Uterus (tissue), 4 donors: ENCODE measurements around the gene ANKRD40CL. TPM values are rescaled to one million over a fixed set of nuclear protein-coding genes. Genes with fewer than 3 reads are reported as not detected.

Source experiments
- DNase-seq, 2 donors: peaks; one replicate each; pipeline ENCODE4 v3.0.0-alpha.2; 2019 to 2020
- H3K27ac ChIP-seq, 2 donors: fragments of 200-600 bp; sonication (generic); 1 replicate in 1 of 2; 2 replicates in 1 of 2; pipeline ENCODE4 v1.5.1; 2016 to 2018
- H3K27me3 ChIP-seq, 2 donors: fragments of 200-600 bp; sonication (generic); one replicate each; pipeline ENCODE4 v1.5.1; 2018 to 2019; ENCODE audit warnings: control low read depth in 1 of 2
- H3K36me3 ChIP-seq, 2 donors: fragments of 200-600 bp; sonication (generic); one replicate each; pipeline ENCODE4 v1.5.1; 2019; ENCODE audit warnings: control low read depth in 1 of 2
- H3K4me1 ChIP-seq, 2 donors: fragments of 200-600 bp; sonication (generic); one replicate each; pipeline ENCODE4 v1.5.1; 2018 to 2019; ENCODE audit warnings: control low read depth in 1 of 2
- H3K4me3 ChIP-seq, 2 donors: fragments of 200-600 bp; sonication (generic); 1 replicate in 1 of 2; 2 replicates in 1 of 2; pipeline ENCODE4 v1.5.1; 2018 to 2019; ENCODE audit warnings: mild to moderate bottlenecking in 1 of 2
- H3K9me3 ChIP-seq, 2 donors: fragments of 200-600 bp; sonication (generic); one replicate each; pipeline ENCODE4 v1.5.1; 2019; ENCODE audit warnings: control low read depth in 1 of 2
- CTCF ChIP-seq, 4 experiments: fragments of 200-600 bp in 2 of 4; fragments of 450-650 bp in 2 of 4; sonication (generic) in 2 of 4; IDR thresholded peaks; one replicate each; pipeline ENCODE4 v1.5.1; 2016 to 2019; ENCODE audit warnings: antibody characterized with exemption in 4 of 4, mild to moderate bottlenecking in 2 of 4, moderate library complexity in 1 of 4
- POLR2A ChIP-seq, 2 donors: fragments of 450-650 bp; IDR thresholded peaks; one replicate each; pipeline ENCODE4 v1.6.1; 2016; ENCODE audit warnings: antibody characterized with exemption in 2 of 2, mild to moderate bottlenecking in 1 of 2, moderate library complexity in 1 of 2
- intact Hi-C: fragments of 100-400 bp; cut with DNase I; formaldehyde crosslinking; loops from one replicate; pipeline ENCODE4 v1.15.1; 2023; ENCODE audit warnings: low total_unique reads
- total RNA-seq, 4 donors: library from RNA; depleted of rRNA in 3 of 4; stranded (reverse); fragments of >200 nt in 3 of 4; gene quantifications; one replicate each; pipeline versions ENCODE4 v1.1.0 to v1.2.4, GENCODE V29; 2014 to 2023
- donor health status: DM: yes; HTN: yes; CAD: no.

The ANKRD40CL gene
- total RNA-seq, 4 donors from 2014 or later = not detected

GRCh38 chr17:50783193-50783660 lies 15.9 kb upstream of the ANKRD40CL start:
- H3K4me3 ChIP-seq = no peak overlapping the region
- no peaks in the 10 kb centered on the region for H3K9me3 ChIP-seq
- H3K36me3 ChIP-seq = no peaks in the 10 kb centered on the region
- H3K27ac ChIP-seq = no peak overlapping the region
- TF ChIP-seq POLR2A (IDR thresholded peaks at IDR 0.05) (peak in 1 of 2 donors; percentile 14), CTCF (IDR thresholded peaks at IDR 0.05) (peak; percentile 94 to 99 (median 98))
- H3K27me3 ChIP-seq = no peaks in the 10 kb centered on the region
- H3K4me1 ChIP-seq = no peaks in the 10 kb centered on the region
- intact Hi-C loops = loop anchor here (10.0 kb wide), 1 partner anchor 62 kb away; no protein-coding TSS in a partner anchor
- DNase-seq = peak; percentile 78 to 82

GRCh38 chr17:50781167-50781566 lies 13.8 kb upstream of the ANKRD40CL start:
- Histone ChIP-seq H3K9me3 (no peaks in the 10 kb centered on the region), H3K27me3 (no peaks in the 10 kb centered on the region), H3K4me3 (peak overlapping the region in 1 of 2 donors; percentile 4), H3K36me3 (no peaks in the 10 kb centered on the region), H3K4me1 (no peaks in the 10 kb centered on the region), H3K27ac (no peak overlapping the region)
- intact Hi-C loops = loop anchor here (10.0 kb wide), 1 partner anchor 64 kb away; no protein-coding TSS in a partner anchor
- TF ChIP-seq CTCF (IDR thresholded peaks at IDR 0.05) (no peak), POLR2A (IDR thresholded peaks at IDR 0.05) (no peak)
- DNase-seq = no peak

GRCh38 chr17:50779747-50780353 lies 12.5 kb upstream of the ANKRD40CL start:
- no peaks in the 10 kb centered on the region for H3K36me3 ChIP-seq
- no peaks in the 10 kb centered on the region for H3K4me1 ChIP-seq
- no peak for DNase-seq
- no peaks in the 10 kb centered on the region for H3K27me3 ChIP-seq
- intact Hi-C loops = loop anchor here (10.0 kb wide), 1 partner anchor 65 kb away; no protein-coding TSS in a partner anchor
- no peak overlapping the region for H3K4me3 ChIP-seq
- TF ChIP-seq CTCF (IDR thresholded peaks at IDR 0.05) (no peak), POLR2A (IDR thresholded peaks at IDR 0.05) (no peak)
- H3K9me3 ChIP-seq = no peaks in the 10 kb centered on the region
- H3K27ac ChIP-seq = no peak overlapping the region

- intact Hi-C loops = no loop called here
- no peaks in the 10 kb centered on the region for H3K36me3 ChIP-seq
- TF ChIP-seq CTCF (IDR thresholded peaks at IDR 0.05) = no peak
- TF ChIP-seq POLR2A (IDR thresholded peaks at IDR 0.05) = no peak
- DNase-seq = no peak
- H3K9me3 ChIP-seq = no peaks in the 10 kb centered on the region
- no peak overlapping the region for H3K4me3 ChIP-seq
- H3K27ac ChIP-seq = no peak overlapping the region
- H3K27me3 ChIP-seq = no peaks in the 10 kb centered on the region
- no peaks in the 10 kb centered on the region for H3K4me1 ChIP-seq
Measured at GRCh38 chr17:50778988-50779387, 11.7 kb upstream of the ANKRD40CL start.

GRCh38 chr17:50778471-50778870 lies 11.2 kb upstream of the ANKRD40CL start:
- no peaks in the 10 kb centered on the region for H3K9me3 ChIP-seq
- H3K4me1 ChIP-seq = no peaks in the 10 kb centered on the region
- no peaks in the 10 kb centered on the region for H3K27me3 ChIP-seq
- intact Hi-C loops = no loop called here
- TF ChIP-seq POLR2A (IDR thresholded peaks at IDR 0.05) (no peak), CTCF (IDR thresholded peaks at IDR 0.05) (no peak)
- no peak overlapping the region for H3K27ac ChIP-seq
- DNase-seq = no peak
- no peak overlapping the region for H3K4me3 ChIP-seq
- no peaks in the 10 kb centered on the region for H3K36me3 ChIP-seq
